GM12878 (cell line): ENCODE data around the gene COLQ.

Source experiments
- BRCA1 ChIP-seq: IDR thresholded peaks from 2 replicates; pipeline ENCODE4 v1.6.1; 2011; ENCODE audit warnings: low read depth, low read length, improper control_type of control experiment
- CTCF ChIP-seq, 3 experiments: IDR thresholded peaks in 2 of 3; conservative IDR thresholded peaks in 1 of 3; 2 replicates each; pipeline ENCODE4 v1.5.1; 2011; ENCODE audit warnings: low read depth in 3 of 3, low read length in 3 of 3, mild to moderate bottlenecking in 3 of 3, control low read depth in 2 of 3, moderate library complexity in 2 of 3, inconsistent platforms in 1 of 3, mixed read lengths in 1 of 3; ENCODE audit not compliant: control insufficient read depth in 2 of 3, insufficient read depth in 1 of 3; ENCODE audit errors: extremely low read depth in 1 of 3
- EZH2 ChIP-seq: IDR thresholded peaks from 2 replicates; pipeline ENCODE4 v1.6.1; 2012; ENCODE audit warnings: low read depth, mild to moderate bottlenecking, control low read depth, inconsistent platforms, low read length, borderline replicate concordance; ENCODE audit not compliant: control insufficient read depth
- IKZF1 ChIP-seq: fragments of 450-650 bp; conservative IDR thresholded peaks from 2 replicates; pipeline ENCODE4 v1.6.1; 2017; ENCODE audit warnings: antibody characterized with exemption, mild to moderate bottlenecking
- MEF2B ChIP-seq: fragments of 450-650 bp; IDR thresholded peaks from 2 replicates; pipeline ENCODE4 v1.6.1; 2018; ENCODE audit warnings: mild to moderate bottlenecking, moderate library complexity; ENCODE audit not compliant: partially characterized antibody, poor library complexity, severe bottlenecking
- RAD21 ChIP-seq: IDR thresholded peaks from 2 replicates; pipeline ENCODE4 v1.6.1; 2011; ENCODE audit warnings: mild to moderate bottlenecking, low read depth, low read length, moderate library complexity; ENCODE audit not compliant: insufficient read depth
- TF ChIP-seq, protein P1 (sequence below): IDR thresholded peaks from 2 replicates; pipeline ENCODE4 v1.6.1; 2011; ENCODE audit warnings: borderline replicate concordance, low read depth, mild to moderate bottlenecking, moderate library complexity, low read length; ENCODE audit not compliant: insufficient read depth, poor library complexity, severe bottlenecking
- TF ChIP-seq, protein P2 (sequence below): fragments of 450-650 bp; conservative IDR thresholded peaks from 2 replicates; pipeline ENCODE4 v1.6.1; 2017; ENCODE audit warnings: mild to moderate bottlenecking, moderate library complexity

- TF ChIP-seq CTCF (IDR thresholded peaks at IDR 0.05 in 2 of 3, conservative IDR thresholded peaks at IDR 0.05 in 1 of 3; ENCODE audit: control insufficient read depth in 2 of 3, extremely low read depth in 1 of 3, insufficient read depth in 1 of 3, low read depth in 3 of 3, low read length in 3 of 3) = no peak
- no peak for TF ChIP-seq RAD21
- TF ChIP-seq, protein P1, sequence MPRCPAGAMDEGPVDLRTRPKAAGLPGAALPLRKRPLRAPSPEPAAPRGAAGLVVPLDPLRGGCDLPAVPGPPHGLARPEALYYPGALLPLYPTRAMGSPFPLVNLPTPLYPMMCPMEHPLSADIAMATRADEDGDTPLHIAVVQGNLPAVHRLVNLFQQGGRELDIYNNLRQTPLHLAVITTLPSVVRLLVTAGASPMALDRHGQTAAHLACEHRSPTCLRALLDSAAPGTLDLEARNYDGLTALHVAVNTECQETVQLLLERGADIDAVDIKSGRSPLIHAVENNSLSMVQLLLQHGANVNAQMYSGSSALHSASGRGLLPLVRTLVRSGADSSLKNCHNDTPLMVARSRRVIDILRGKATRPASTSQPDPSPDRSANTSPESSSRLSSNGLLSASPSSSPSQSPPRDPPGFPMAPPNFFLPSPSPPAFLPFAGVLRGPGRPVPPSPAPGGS = no peak
- no peak for TF ChIP-seq EZH2
- no peak for TF ChIP-seq MEF2B
- no peak for TF ChIP-seq IKZF1
- TF ChIP-seq, protein P2, sequence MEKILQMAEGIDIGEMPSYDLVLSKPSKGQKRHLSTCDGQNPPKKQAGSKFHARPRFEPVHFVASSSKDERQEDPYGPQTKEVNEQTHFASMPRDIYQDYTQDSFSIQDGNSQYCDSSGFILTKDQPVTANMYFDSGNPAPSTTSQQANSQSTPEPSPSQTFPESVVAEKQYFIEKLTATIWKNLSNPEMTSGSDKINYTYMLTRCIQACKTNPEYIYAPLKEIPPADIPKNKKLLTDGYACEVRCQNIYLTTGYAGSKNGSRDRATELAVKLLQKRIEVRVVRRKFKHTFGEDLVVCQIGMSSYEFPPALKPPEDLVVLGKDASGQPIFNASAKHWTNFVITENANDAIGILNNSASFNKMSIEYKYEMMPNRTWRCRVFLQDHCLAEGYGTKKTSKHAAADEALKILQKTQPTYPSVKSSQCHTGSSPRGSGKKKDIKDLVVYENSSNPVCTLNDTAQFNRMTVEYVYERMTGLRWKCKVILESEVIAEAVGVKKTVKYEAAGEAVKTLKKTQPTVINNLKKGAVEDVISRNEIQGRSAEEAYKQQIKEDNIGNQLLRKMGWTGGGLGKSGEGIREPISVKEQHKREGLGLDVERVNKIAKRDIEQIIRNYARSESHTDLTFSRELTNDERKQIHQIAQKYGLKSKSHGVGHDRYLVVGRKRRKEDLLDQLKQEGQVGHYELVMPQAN = no peak
- no peak for TF ChIP-seq BRCA1
Measured at GRCh38 chr3:15497964-15498363, 23.5 kb downstream of the COLQ start.
